A549 (cell line): ENCODE measurements around the gene UNC5A. TPM values are rescaled to one million over a fixed set of nuclear protein-coding genes. Genes with fewer than 3 reads are reported as not detected.

Experiments
- ATAC-seq, 2 experiments: fragments of 200-7000 bp in 1 of 2; fragments of >200 bp in 1 of 2; cut with Nextera tagmentation in 1 of 2; cut with Tn5 transposase in 1 of 2; 3 replicates each; pipeline versions ENCODE4 v1.8.0 to v1.9.1; 2018 to 2020; ENCODE audit warnings: mild to moderate bottlenecking in 1 of 2, moderate library complexity in 1 of 2
- CTCF ChIA-PET: fragments of 300-600 bp; sonication (Branson Sonifier 250); formaldehyde crosslinking; extraction: SDS; loops from one replicate; lab custom pipeline; 2021; ENCODE audit warnings: antibody characterized with exemption, inconsistent platforms; lab: Yijun Ruan, JAX
- POLR2A ChIA-PET: fragments of 350-600 bp; formaldehyde crosslinking; extraction: SDS; loops from one replicate; lab custom pipeline; 2021; ENCODE audit warnings: antibody characterized with exemption, inconsistent platforms; lab: Yijun Ruan, JAX
- DNase-seq, 2 experiments: peaks; one replicate each; pipeline versions ENCODE4 v3.0.0 to v3.0.0-alpha.2; 2011 to 2016; ENCODE audit warnings: low read depth in 1 of 2, low spot score in 1 of 2
- FAIRE-seq: peaks from 2 replicates; lab custom pipeline; 2011; peaks lifted over from hg19 to GRCh38; lab: Jason Lieb, UNC
- H3K27ac ChIP-seq, 2 experiments: fragments of >200 bp; sonication (Bioruptor Twin); formaldehyde crosslinking; 3 replicates each; pipeline ENCODE4 v1.5.1; 2016 to 2017
- H3K4me1 ChIP-seq: fragments of >200 bp; sonication (Bioruptor Twin); formaldehyde crosslinking; 3 replicates; pipeline ENCODE4 v1.6.1; 2016
- H3K4me2 ChIP-seq: fragments of >200 bp; sonication (Bioruptor Twin); formaldehyde crosslinking; 3 replicates; pipeline ENCODE4 v1.6.1; 2016
- H3K4me3 ChIP-seq: fragments of >200 bp; sonication (Bioruptor Twin); formaldehyde crosslinking; 3 replicates; pipeline ENCODE4 v1.5.1; 2016
- H3K9me3 ChIP-seq: fragments of >200 bp; sonication (Bioruptor Twin); formaldehyde crosslinking; 3 replicates; pipeline ENCODE4 v1.6.1; 2016
- CBX2 ChIP-seq: fragments of 200-600 bp; sonication (generic); IDR thresholded peaks from 2 replicates; pipeline ENCODE4 v1.6.1; 2016; ENCODE audit warnings: low read depth, mild to moderate bottlenecking, borderline replicate concordance
- E2F6 ChIP-seq: IDR thresholded peaks from 2 replicates; pipeline ENCODE4 v1.6.1; 2012; ENCODE audit warnings: low read depth, borderline replicate concordance
- EHF ChIP-seq: fragments of 250-450 bp; sonication (Bioruptor Pico); IDR thresholded peaks from 2 replicates; pipeline ENCODE4 v1.5.0; 2020; ENCODE audit warnings: mild to moderate bottlenecking
- EP300 ChIP-seq, 2 experiments: fragments of >200 bp; sonication (Bioruptor Twin); formaldehyde crosslinking; IDR thresholded peaks; 2 replicates in 1 of 2; 3 replicates in 1 of 2; pipeline ENCODE4 v1.6.1; 2016 to 2017
- FOXS1 ChIP-seq: fragments of 250-450 bp; sonication (Bioruptor Pico); IDR thresholded peaks from 2 replicates; pipeline ENCODE4 v1.5.0; 2020; ENCODE audit warnings: mild to moderate bottlenecking, moderate library complexity
- GATA3 ChIP-seq: IDR thresholded peaks from 2 replicates; pipeline ENCODE4 v1.6.1; 2012; ENCODE audit warnings: borderline replicate concordance
- HDAC2 ChIP-seq: fragments of 200-600 bp; sonication (generic); IDR thresholded peaks from 2 replicates; pipeline ENCODE4 v1.6.1; 2016
- KDM1A ChIP-seq: fragments of 200-600 bp; sonication (generic); IDR thresholded peaks from 2 replicates; pipeline ENCODE4 v1.6.1; 2016; ENCODE audit warnings: low read depth, mild to moderate bottlenecking
- MYC ChIP-seq: IDR thresholded peaks from 2 replicates; pipeline ENCODE4 v1.6.1; 2012; ENCODE audit warnings: mild to moderate bottlenecking, inconsistent platforms, low read length, improper control_type of control experiment, borderline replicate concordance
- NFE2L2 ChIP-seq: fragments of 150-350 bp; conservative IDR thresholded peaks from 2 replicates; pipeline ENCODE4 v1.6.1; 2014; ENCODE audit warnings: low read length
- NPAS2 ChIP-seq: fragments of 250-450 bp; sonication (Bioruptor Pico); IDR thresholded peaks from 2 replicates; pipeline ENCODE4 v1.8.0; 2022; ENCODE audit warnings: mild to moderate bottlenecking, moderate library complexity, borderline replicate concordance
- NR3C1 ChIP-seq: fragments of >200 bp; sonication (Bioruptor Twin); formaldehyde crosslinking; IDR thresholded peaks from 3 replicates; pipeline ENCODE4 v1.6.1; 2017
- PBX3 ChIP-seq: IDR thresholded peaks from 2 replicates; pipeline ENCODE4 v1.6.1; 2012
- POLR2A ChIP-seq: IDR thresholded peaks from 2 replicates; pipeline ENCODE4 v1.6.1; 2012; ENCODE audit warnings: mild to moderate bottlenecking, low read length
- RARB ChIP-seq: fragments of 250-450 bp; sonication (Bioruptor Pico); IDR thresholded peaks from 2 replicates; pipeline ENCODE4 v1.8.0; 2021; ENCODE audit warnings: mild to moderate bottlenecking, moderate library complexity
- TFCP2L1 ChIP-seq: fragments of 250-450 bp; sonication (Bioruptor Pico); IDR thresholded peaks from 2 replicates; pipeline ENCODE4 v1.5.0; 2021; ENCODE audit warnings: mild to moderate bottlenecking
- TP53 ChIP-seq: fragments of 250-450 bp; sonication (Bioruptor Pico); IDR thresholded peaks from 2 replicates; pipeline ENCODE4 v1.5.0; 2021; ENCODE audit warnings: mild to moderate bottlenecking, moderate library complexity
- ZNF302 ChIP-seq: fragments of 250-450 bp; sonication (Bioruptor Pico); IDR thresholded peaks from 2 replicates; pipeline ENCODE4 v1.9.0; 2021; ENCODE audit warnings: inconsistent platforms, mild to moderate bottlenecking, moderate library complexity
- ZSCAN20 ChIP-seq: fragments of 250-450 bp; sonication (Bioruptor Pico); IDR thresholded peaks from 2 replicates; pipeline ENCODE4 v1.8.0; 2022; ENCODE audit warnings: mild to moderate bottlenecking, moderate library complexity
- WGBS: methylation state at CpG from one replicate; pipeline ENCODE4 v1.1.6; 2017; ENCODE audit errors: missing lambda C conversion rate; 5-methylcytosine and 5-hydroxymethylcytosine counted together
- polyA plus RNA-seq, 4 experiments: library from polyadenylated mRNA; depleted of rRNA in 3 of 4; stranded (reverse); fragments of >200 nt; fragmentation: RNase III in 1 of 4; extraction: RNeasy Plus Mini Kit Qiagen cat#74134 plus additional on column Dnase treatment in 1 of 4; gene quantifications; 2 replicates in 3 of 4; 3 replicates in 1 of 4; pipeline ENCODE4 v1.2.3, GENCODE V29; 2011 to 2017
- TF ChIP-seq, protein P1 (sequence below): fragments of 250-450 bp; sonication (Bioruptor Pico); IDR thresholded peaks from 2 replicates; pipeline ENCODE4 v1.5.0; 2020; ENCODE audit warnings: low read depth, mild to moderate bottlenecking, moderate library complexity

Gene UNC5A
- polyA plus RNA-seq, 2 of the 4 experiments (the other 2 are of a cell fraction), result 0.03 to 0.14 TPM

DNA sequence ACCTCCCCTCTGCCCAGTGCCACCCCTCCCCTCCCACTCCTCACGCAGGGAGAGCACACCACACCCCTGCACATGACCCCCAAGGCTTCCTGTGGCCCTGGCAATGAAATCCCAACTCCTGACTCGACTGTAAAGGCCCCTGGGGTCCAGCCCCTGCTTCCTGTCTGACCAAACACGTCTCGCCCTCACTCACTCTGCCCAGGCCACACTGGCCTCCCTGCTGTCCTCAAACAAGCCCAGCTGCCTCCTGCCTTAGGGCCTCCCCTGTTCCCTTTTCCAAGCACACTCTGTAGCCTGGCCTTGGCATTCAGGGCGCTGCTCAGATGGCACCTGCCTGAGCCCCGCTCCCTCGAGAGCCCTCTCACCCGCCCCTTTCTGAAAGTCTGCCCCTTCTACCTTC is 46.4 kb downstream of the UNC5A start:
- WGBS, result 30% methylated on average over 7 of the region's 8 CpGs

GRCh38 chr5:176857216-176857893 is 47.0 kb downstream of the UNC5A start:
- ATAC-seq (no peak), DNase-seq (no peak), FAIRE-seq (no peak)
- ChIA-PET POLR2A (no interaction called here), CTCF (interaction anchor here (1.5 kb wide), 1 partner anchor 12 kb away, joined by 4 read pairs; no protein-coding TSS in a partner anchor)
- Histone ChIP-seq H3K4me1 (no peaks in the 10 kb centered on the region), H3K4me3 (no peak overlapping the region), H3K9me3 (no peaks in the 10 kb centered on the region), H3K27ac (no peak overlapping the region), H3K4me2 (no peak overlapping the region)
- 36% methylated on average over 16 of the region's 19 CpGs for WGBS
- TF ChIP-seq HDAC2, result no peak
- TF ChIP-seq TFCP2L1, result no peak
- no peak for TF ChIP-seq MYC
- TF ChIP-seq KDM1A, result no peak
- TF ChIP-seq GATA3, result no peak
- TF ChIP-seq, protein P1, sequence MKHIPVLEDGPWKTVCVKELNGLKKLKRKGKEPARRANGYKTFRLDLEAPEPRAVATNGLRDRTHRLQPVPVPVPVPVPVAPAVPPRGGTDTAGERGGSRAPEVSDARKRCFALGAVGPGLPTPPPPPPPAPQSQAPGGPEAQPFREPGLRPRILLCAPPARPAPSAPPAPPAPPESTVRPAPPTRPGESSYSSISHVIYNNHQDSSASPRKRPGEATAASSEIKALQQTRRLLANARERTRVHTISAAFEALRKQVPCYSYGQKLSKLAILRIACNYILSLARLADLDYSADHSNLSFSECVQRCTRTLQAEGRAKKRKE (CRISPR knock-in tag), result no peak

More for the DNA sequence above, 46.4 kb downstream of the UNC5A start:
- no peak overlapping the region for H3K27ac ChIP-seq
- no peak overlapping the region for H3K4me3 ChIP-seq
- H3K9me3 ChIP-seq, result no peaks in the 10 kb centered on the region
- H3K4me1 ChIP-seq, result no peaks in the 10 kb centered on the region
- ATAC-seq, result no peak
- FAIRE-seq, result no peak
- DNase-seq, result no peak
- H3K4me2 ChIP-seq, result no peak overlapping the region
- TF ChIP-seq RARB (CRISPR knock-in tag), result no peak
- TF ChIP-seq CBX2, result no peak
- TF ChIP-seq EHF (CRISPR knock-in tag), result no peak
- TF ChIP-seq POLR2A, result no peak
- TF ChIP-seq NFE2L2, result no peak
- TF ChIP-seq FOXS1, result no peak
- no peak for TF ChIP-seq ZSCAN20 (CRISPR knock-in tag)
- POLR2A ChIA-PET, result no interaction called here
- CTCF ChIA-PET, result no interaction called here

DNA sequence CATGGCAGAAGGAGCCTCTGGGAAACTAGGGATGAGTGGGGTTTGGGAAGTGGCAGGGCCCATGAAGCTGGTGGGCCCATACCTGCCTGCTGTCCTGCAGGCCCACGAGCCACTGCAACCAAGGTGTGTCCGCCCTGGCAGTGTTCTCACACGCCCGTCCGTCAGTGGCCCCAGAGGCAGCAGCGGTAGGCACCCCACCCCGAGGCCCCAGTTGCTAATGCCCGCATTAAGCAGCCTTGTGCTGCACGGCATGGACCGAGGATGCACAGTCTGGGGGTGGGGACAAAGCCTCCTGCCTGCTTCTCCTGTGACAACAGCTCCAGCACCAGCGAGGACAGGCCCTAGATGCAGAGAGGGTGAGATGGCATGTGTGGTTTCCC is 47.5 kb downstream of the UNC5A start:
- Histone ChIP-seq H3K27ac (no peak overlapping the region), H3K9me3 (no peaks in the 10 kb centered on the region), H3K4me2 (no peak overlapping the region), H3K4me3 (no peak overlapping the region), H3K4me1 (no peaks in the 10 kb centered on the region)
- POLR2A ChIA-PET, result no interaction called here
- TF ChIP-seq NPAS2 (CRISPR knock-in tag) (no peak), EP300 (IDR thresholded peaks at IDR 0.05) (no peak), GATA3 (no peak), TP53 (CRISPR knock-in tag) (no peak), ZNF302 (no peak), PBX3 (no peak)
- no peak for FAIRE-seq
- 13% methylated on average over 3 of the region's 11 CpGs for WGBS
- no peak for DNase-seq
- CTCF ChIA-PET, result interaction anchor here (1.5 kb wide), 1 partner anchor 12 kb away, joined by 4 read pairs; no protein-coding TSS in a partner anchor
- no peak for ATAC-seq

DNA sequence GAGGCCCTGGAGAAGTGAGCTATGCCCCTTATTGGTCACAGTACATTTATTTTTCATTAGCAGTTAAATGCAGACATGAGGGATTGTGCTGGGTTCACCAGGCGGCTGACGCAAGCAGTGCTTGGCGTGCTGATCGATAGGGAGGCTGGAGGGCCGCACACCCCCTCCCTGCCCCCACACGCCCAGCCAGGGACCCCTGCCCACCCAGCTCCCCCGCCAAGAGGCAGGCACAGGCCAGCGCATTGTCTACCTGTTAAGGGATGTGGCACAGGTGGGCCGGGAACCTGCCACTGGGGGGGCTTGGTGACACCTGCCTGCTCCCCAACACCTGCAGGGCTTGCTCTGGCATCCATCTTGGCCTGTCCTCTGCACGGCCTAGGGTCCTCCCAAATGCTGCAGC is 49.6 kb downstream of the UNC5A start:
- DNase-seq (no peak), FAIRE-seq (no peak), ATAC-seq (no peak)
- H3K4me1 ChIP-seq, result no peaks in the 10 kb centered on the region
- CTCF ChIA-PET, result interaction anchor here (1.7 kb wide), 1 partner anchor 200 kb away, joined by 5 read pairs; no protein-coding TSS in a partner anchor
- H3K27ac ChIP-seq, result no peak overlapping the region
- 15% methylated on average over 8 of the region's 10 CpGs for WGBS
- no peaks in the 10 kb centered on the region for H3K9me3 ChIP-seq
- H3K4me3 ChIP-seq, result no peak overlapping the region
- TF ChIP-seq E2F6, result no peak
- TF ChIP-seq TP53 (CRISPR knock-in tag), result no peak
- TF ChIP-seq NR3C1, result no peak
- H3K4me2 ChIP-seq, result no peak overlapping the region
- POLR2A ChIA-PET, result no interaction called here
